ENCODE data around the gene DEUP1.

DNA sequence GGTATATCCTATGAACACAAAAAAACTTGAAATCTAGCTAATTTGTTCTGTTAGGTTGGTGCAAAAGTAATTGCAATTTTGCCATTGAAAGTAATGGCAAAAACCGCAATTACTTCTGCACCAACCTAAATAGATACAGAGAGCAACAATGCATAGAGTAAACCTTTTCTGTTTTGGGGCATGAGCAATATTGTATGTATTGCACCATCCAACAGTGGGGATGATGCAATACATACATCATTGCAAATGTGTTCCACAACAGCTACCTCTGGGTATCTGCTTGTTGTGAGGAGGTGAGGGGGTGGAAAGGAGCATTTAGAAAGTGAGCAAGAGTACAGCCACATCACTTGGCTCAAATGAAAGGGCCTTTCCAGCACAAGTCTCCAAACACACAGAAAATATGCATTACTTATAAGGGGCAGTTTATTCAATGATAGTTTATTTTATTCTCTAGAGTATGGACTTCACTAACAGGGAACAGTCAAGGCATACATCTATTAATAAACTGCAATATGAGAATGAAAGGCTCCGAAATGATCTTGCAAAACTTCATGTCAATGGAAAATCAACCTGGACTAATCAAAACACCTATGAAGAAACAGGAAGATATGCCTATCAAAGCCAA is 77.3 kb downstream of the DEUP1 start:
- TF ChIP-seq CTCF (IDR thresholded peaks at IDR 0.05; ENCODE audit: insufficient read depth, low read length, poor library complexity, severe bottlenecking) (no peak), EZH2phosphoT487 (conservative IDR thresholded peaks at IDR 0.05; ENCODE audit: low read length) (no peak)
